Measurements from ENCODE around the gene ASCL5. TPM values are rescaled to one million over a fixed set of nuclear protein-coding genes. Genes with fewer than 3 reads are reported as not detected.

ASCL5 gene
- total RNA-seq, 1 experiment from 2014 or later = 0.15 TPM

DNA sequence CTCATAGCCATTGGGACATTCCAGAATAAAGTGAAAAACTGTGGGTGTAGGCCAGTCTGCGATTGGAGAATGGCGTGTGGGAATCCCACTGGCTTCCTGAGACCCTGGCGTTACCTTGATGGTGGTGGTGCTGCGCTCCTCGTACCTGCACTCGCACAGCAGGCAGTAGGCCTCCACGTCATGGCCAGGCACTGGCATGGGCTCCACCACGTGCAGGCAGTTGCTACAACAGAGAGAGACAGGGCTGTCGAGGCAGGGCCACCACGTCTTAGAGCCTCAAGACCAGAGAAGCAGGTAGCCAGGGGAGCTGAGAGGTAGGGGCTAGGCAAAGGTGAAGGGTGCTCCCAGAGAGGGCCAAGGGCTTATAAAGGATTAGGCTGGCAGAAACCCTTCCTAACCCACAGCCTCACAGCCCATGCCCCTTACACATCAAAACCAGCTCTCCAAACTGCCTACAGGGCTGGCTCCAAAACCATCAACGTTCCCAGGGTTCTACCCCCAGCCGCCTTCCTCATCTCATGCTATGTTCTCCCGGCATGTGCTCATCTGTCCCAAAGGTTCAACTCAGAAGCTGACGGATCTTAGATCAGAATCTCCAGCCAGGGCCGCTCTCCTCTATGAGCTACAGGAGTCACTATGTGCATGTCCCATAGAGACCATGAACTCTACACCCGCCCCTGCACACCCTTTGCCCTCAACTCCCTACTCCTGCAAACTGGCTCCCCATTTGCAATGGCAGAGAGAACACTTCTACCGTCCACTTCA is 19.8 kb upstream of the ASCL5 start:
- Histone ChIP-seq H3T11ph (ENCODE audit: low read length) (no peak overlapping the region), H2BK5ac (ENCODE audit: insufficient read length, low read length) (no peak overlapping the region), H3K4me2 (ENCODE audit: insufficient read depth, insufficient read length, low read length) (no peak overlapping the region), H3K14ac (ENCODE audit: insufficient read depth, low read length) (no peak overlapping the region), H2BK20ac (ENCODE audit: low read depth, low read length, poor library complexity, severe bottlenecking) (no peak overlapping the region), H3K79me2 (ENCODE audit: insufficient read depth, low read length) (no peaks in the 10 kb centered on the region), H3K23me2 (ENCODE audit: insufficient read length, low read depth, low read length, poor library complexity, severe bottlenecking) (no peaks in the 10 kb centered on the region), H3K79me1 (ENCODE audit: insufficient read depth, low read depth, low read length, poor library complexity, severe bottlenecking) (peaks cover 2% of the 10 kb centered on the region), H3K4ac (ENCODE audit: low read depth, low read length) (no peak overlapping the region), H2AFZ (ENCODE audit: low read length) (no peak overlapping the region), H2BK15ac (ENCODE audit: low read depth, low read length) (no peak overlapping the region), H4K20me1 (ENCODE audit: control insufficient read depth, insufficient read depth, insufficient read length) (no peaks in the 10 kb centered on the region), H3K23ac (ENCODE audit: insufficient read length, low read depth, low read length) (no peak overlapping the region), H3K9me3 (ENCODE audit: control insufficient read depth, low read depth, low read length) (no peaks in the 10 kb centered on the region), H3K18ac (ENCODE audit: insufficient read length, low read depth, low read length) (no peak overlapping the region), H4K91ac (ENCODE audit: insufficient read length, low read depth, low read length) (no peak overlapping the region), H4K5ac (ENCODE audit: insufficient read length, low read depth, low read length) (no peak overlapping the region), H3K27ac (ENCODE audit: insufficient read length, low read depth, low read length) (no peak overlapping the region), H3K9ac (ENCODE audit: extremely low read depth, insufficient read length, low read length) (no peak overlapping the region), H2BK120ac (ENCODE audit: low read depth, low read length, poor library complexity, severe bottlenecking) (no peak overlapping the region), H2BK12ac (ENCODE audit: insufficient read length, low read depth, low read length) (no peak overlapping the region), H2AK5ac (ENCODE audit: insufficient read length, low read length) (no peak overlapping the region), H3K56ac (ENCODE audit: insufficient read length, low read depth, low read length) (no peak overlapping the region), H3K4me1 (ENCODE audit: insufficient read depth, low read length) (no peaks in the 10 kb centered on the region), H4K8ac (replicated peaks; ENCODE audit: insufficient read length, low read depth, low read length) (no peak overlapping the region), H3K27me3 (ENCODE audit: insufficient read depth, low read length) (no peaks in the 10 kb centered on the region)
- no peaks in the 10 kb centered on the region for H3K4me1 Mint-ChIP-seq
- H3K9me3 Mint-ChIP-seq = no peaks in the 10 kb centered on the region
- no peak overlapping the region for H3K4me3 Mint-ChIP-seq
- TF ChIP-seq, protein P1, sequence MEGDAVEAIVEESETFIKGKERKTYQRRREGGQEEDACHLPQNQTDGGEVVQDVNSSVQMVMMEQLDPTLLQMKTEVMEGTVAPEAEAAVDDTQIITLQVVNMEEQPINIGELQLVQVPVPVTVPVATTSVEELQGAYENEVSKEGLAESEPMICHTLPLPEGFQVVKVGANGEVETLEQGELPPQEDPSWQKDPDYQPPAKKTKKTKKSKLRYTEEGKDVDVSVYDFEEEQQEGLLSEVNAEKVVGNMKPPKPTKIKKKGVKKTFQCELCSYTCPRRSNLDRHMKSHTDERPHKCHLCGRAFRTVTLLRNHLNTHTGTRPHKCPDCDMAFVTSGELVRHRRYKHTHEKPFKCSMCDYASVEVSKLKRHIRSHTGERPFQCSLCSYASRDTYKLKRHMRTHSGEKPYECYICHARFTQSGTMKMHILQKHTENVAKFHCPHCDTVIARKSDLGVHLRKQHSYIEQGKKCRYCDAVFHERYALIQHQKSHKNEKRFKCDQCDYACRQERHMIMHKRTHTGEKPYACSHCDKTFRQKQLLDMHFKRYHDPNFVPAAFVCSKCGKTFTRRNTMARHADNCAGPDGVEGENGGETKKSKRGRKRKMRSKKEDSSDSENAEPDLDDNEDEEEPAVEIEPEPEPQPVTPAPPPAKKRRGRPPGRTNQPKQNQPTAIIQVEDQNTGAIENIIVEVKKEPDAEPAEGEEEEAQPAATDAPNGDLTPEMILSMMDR (conservative IDR thresholded peaks at IDR 0.05) = no peak
- peaks cover 60 to 99% (median 99%) of the 10 kb centered on the region in 3 experiments for H3K36me3 Mint-ChIP-seq (ENCODE audit: insufficient read depth in 1 of 3, low read depth in 3 of 3)
- DNase-seq = no peak
- no peaks in the 10 kb centered on the region for H3K27me3 Mint-ChIP-seq (ENCODE audit: low read depth)
- peak overlapping the region in 1 of 3 experiments; percentile 41; a peak in 2 of 7 replicates for H3K27ac Mint-ChIP-seq
- WGBS (ENCODE audit: extremely low coverage, insufficient read length, low lambda C conversion rate) = no CpG with 5 or more reads among the region's 17 CpGs
